ENCODE results near the gene C1orf159. TPM values are rescaled to one million over a fixed set of nuclear protein-coding genes. Genes with fewer than 3 reads are reported as not detected.
"Not testable (repeated sequence)": the region's sequence is repeated elsewhere in the genome, so short reads cannot be mapped to it uniquely, and the experiment has no call there.

C1orf159 gene
- total and polyA plus RNA-seq, 7 donors, result 1.5 to 6.7 (median 3.5) TPM

GRCh38 chr1:1144843-1145546, 29.1 kb upstream of the C1orf159 start:
- no peak for TF ChIP-seq CTCF (IDR thresholded peaks at IDR 0.05)
- Histone ChIP-seq H3K27ac (no peak overlapping the region), H3K9me3 (no peaks in the 10 kb centered on the region), H3K27me3 (ENCODE audit: insufficient read depth in 3 of 3, low read length in 2 of 3) (peaks cover 0 to 22% (median 10%) of the 10 kb centered on the region in 3 donors), H3K4me1 (no peaks in the 10 kb centered on the region), H3K36me3 (ENCODE audit: insufficient read depth in 1 of 2, low read depth in 1 of 2) (no peaks in the 10 kb centered on the region), H3K4me3 (no peak overlapping the region)
- 31 to 53% (median 40%) methylated on average over 21 to 32 of the region's 32 CpGs for WGBS, 3 donors
- DNase-seq (no peak), ATAC-seq (peak in 1 of 4 donors; percentile 34)
- intact Hi-C loops (cut with DNase I), result no loop called here

- Histone ChIP-seq H3K4me1 (no peaks in the 10 kb centered on the region), H3K4me3 (no peak overlapping the region), H3K9me3 (no peaks in the 10 kb centered on the region), H3K27me3 (ENCODE audit: insufficient read depth in 3 of 3, low read length in 2 of 3) (peaks cover 0 to 22% (median 10%) of the 10 kb centered on the region in 3 donors), H3K36me3 (ENCODE audit: insufficient read depth in 1 of 2, low read depth in 1 of 2) (no peaks in the 10 kb centered on the region), H3K27ac (no peak overlapping the region)
- intact Hi-C loops (cut with DNase I), result no loop called here
- no peak for DNase-seq
- ATAC-seq, result no peak
- 57 to 70% (median 63%) methylated on average over 37 to 42 of the region's 42 CpGs for WGBS, 3 donors
- TF ChIP-seq CTCF (IDR thresholded peaks at IDR 0.05), result no peak
Observed at GRCh38 chr1:1144122-1144842, 28.4 kb upstream of the C1orf159 start.

GRCh38 chr1:1143636-1144035, 27.7 kb upstream of the C1orf159 start:
- no peak for TF ChIP-seq CTCF (IDR thresholded peaks at IDR 0.05)
- Histone ChIP-seq H3K4me1 (no peaks in the 10 kb centered on the region), H3K4me3 (no peak overlapping the region), H3K36me3 (ENCODE audit: insufficient read depth in 1 of 2, low read depth in 1 of 2) (no peaks in the 10 kb centered on the region), H3K9me3 (no peaks in the 10 kb centered on the region), H3K27me3 (ENCODE audit: insufficient read depth in 3 of 3, low read length in 2 of 3) (peaks cover 0 to 22% (median 11%) of the 10 kb centered on the region in 3 donors), H3K27ac (no peak overlapping the region)
- no peak for DNase-seq
- 84 to 94% (median 91%) methylated on average over 13 to 14 of the region's 14 CpGs for WGBS, 3 donors
- intact Hi-C loops (cut with DNase I), result no loop called here
- no peak for ATAC-seq

- TF ChIP-seq CTCF (IDR thresholded peaks at IDR 0.05), result no peak
- H3K4me3 ChIP-seq, result no peak overlapping the region
- ATAC-seq, result no peak
- no peaks in the 10 kb centered on the region for H3K36me3 ChIP-seq (ENCODE audit: insufficient read depth in 1 of 2, low read depth in 1 of 2)
- DNase-seq, result no peak
- no peaks in the 10 kb centered on the region for H3K4me1 ChIP-seq
- intact Hi-C loops (cut with DNase I), result no loop called here
- no peaks in the 10 kb centered on the region for H3K9me3 ChIP-seq
- no peak overlapping the region for H3K27ac ChIP-seq
- H3K27me3 ChIP-seq (ENCODE audit: insufficient read depth in 3 of 3, low read length in 2 of 3), result peaks cover 0 to 21% (median 14%) of the 10 kb centered on the region in 3 donors
- WGBS, 3 donors, result 63 to 75% (median 73%) methylated on average over 18 to 19 of the region's 19 CpGs
Observed at GRCh38 chr1:1142844-1143243, 27.0 kb upstream of the C1orf159 start.

GRCh38 chr1:1142352-1142751, 26.5 kb upstream of the C1orf159 start:
- not testable (repeated sequence) for H3K27ac ChIP-seq, DNase-seq

More at GRCh38 chr1:1142352-1142751, 26.5 kb upstream of the C1orf159 start:
- peaks cover 0 to 26% (median 16%) of the 10 kb centered on the region in 3 donors for H3K27me3 ChIP-seq (ENCODE audit: insufficient read depth in 3 of 3, low read length in 2 of 3)
- H3K36me3 ChIP-seq (ENCODE audit: insufficient read depth in 1 of 2, low read depth in 1 of 2); H3K4me1 ChIP-seq; intact Hi-C loops (cut with DNase I); H3K4me3 ChIP-seq; ATAC-seq; H3K9me3 ChIP-seq: not testable (repeated sequence)
- 44 to 57% (median 50%) methylated on average over 15 of the region's 15 CpGs for WGBS, 3 donors
